Mesodermal cell (in vitro differentiated cells): Measurements from ENCODE around the gene DDX21.

ENCODE experiments used
- H3K27ac ChIP-seq: 2 replicates; pipeline ENCODE4 v1.7.0; 2013; ENCODE audit warnings: mild to moderate bottlenecking, low read depth, low read length, moderate library complexity; ENCODE audit not compliant: severe bottlenecking
- H3K36me3 ChIP-seq: 2 replicates; pipeline ENCODE4 v1.7.1; 2013; ENCODE audit warnings: mild to moderate bottlenecking, low read length, moderate library complexity; ENCODE audit not compliant: control insufficient read depth, insufficient read depth
- H3K4me1 ChIP-seq: one replicate; pipeline ENCODE4 v1.7.1; 2013; ENCODE audit warnings: mild to moderate bottlenecking, low read length; ENCODE audit not compliant: insufficient read depth, control insufficient read depth, poor library complexity, severe bottlenecking
- H3K4me3 ChIP-seq: 2 replicates; pipeline ENCODE4 v1.7.0; 2013; ENCODE audit warnings: low read length, control low read depth, mild to moderate bottlenecking; ENCODE audit not compliant: insufficient read depth, poor library complexity, severe bottlenecking; ENCODE audit errors: extremely low read depth
- H3K9me3 ChIP-seq: 2 replicates; pipeline ENCODE4 v1.7.1; 2013; ENCODE audit warnings: mild to moderate bottlenecking, low read length, moderate library complexity; ENCODE audit not compliant: control insufficient read depth
- WGBS, 2 experiments: methylation state at CpG; one replicate each; pipeline ENCODE4 v1.1.5; 2013; ENCODE audit warnings: missing lambda C conversion rate in 2 of 2; ENCODE audit not compliant: insufficient coverage in 2 of 2; 5-methylcytosine and 5-hydroxymethylcytosine counted together

Gene DDX21

DNA sequence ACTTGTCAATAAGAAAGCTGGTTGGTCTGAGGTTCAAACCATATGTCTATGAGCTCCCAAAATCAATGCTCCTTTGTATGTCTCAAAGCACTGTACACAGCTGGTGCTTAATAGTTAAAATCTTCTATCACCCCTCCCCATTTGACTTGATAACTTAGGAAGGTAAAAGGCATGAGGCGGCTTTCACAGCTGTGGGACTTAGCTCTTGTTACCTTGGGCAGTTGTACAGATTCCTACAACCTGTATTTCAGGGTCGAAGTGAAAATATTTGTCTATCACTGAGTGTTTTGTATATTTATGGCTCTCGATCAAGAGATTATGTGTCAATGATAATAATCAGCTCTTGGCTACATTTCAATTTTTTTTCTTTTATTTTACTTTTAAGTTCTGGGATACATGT is 31.6 kb downstream of the DDX21 start:
- H3K9me3 ChIP-seq = no peaks in the 10 kb centered on the region
- H3K4me1 ChIP-seq = peaks cover under 1% of the 10 kb centered on the region
- 86% methylated on average over 1 of the region's 3 CpGs; no CpG with 5 or more reads in 1 of the 2 experiments for WGBS, 2 experiments
- H3K36me3 ChIP-seq = peaks cover 46% of the 10 kb centered on the region
- no peak overlapping the region for H3K27ac ChIP-seq
- no peak overlapping the region for H3K4me3 ChIP-seq

GRCh38 chr10:68988530-68989316 is 32.8 kb downstream of the DDX21 start, which contains the start of gene KIFBP:
TSS of gene KIFBP (plus strand) at chr10:68988803. CDS start at chr10:68988833, 30 bp downstream.
- peaks cover 37% of the 10 kb centered on the region for H3K36me3 ChIP-seq
- H3K4me1 ChIP-seq = peaks cover 3% of the 10 kb centered on the region
- 0% methylated on average over 52 to 62 of the region's 62 CpGs for WGBS, 2 experiments
- H3K4me3 ChIP-seq = peak within 1 kb of the TSS; percentile 97
- peak within 1 kb of the TSS; percentile 80 for H3K27ac ChIP-seq
- H3K9me3 ChIP-seq = no peaks in the 10 kb centered on the region

DNA sequence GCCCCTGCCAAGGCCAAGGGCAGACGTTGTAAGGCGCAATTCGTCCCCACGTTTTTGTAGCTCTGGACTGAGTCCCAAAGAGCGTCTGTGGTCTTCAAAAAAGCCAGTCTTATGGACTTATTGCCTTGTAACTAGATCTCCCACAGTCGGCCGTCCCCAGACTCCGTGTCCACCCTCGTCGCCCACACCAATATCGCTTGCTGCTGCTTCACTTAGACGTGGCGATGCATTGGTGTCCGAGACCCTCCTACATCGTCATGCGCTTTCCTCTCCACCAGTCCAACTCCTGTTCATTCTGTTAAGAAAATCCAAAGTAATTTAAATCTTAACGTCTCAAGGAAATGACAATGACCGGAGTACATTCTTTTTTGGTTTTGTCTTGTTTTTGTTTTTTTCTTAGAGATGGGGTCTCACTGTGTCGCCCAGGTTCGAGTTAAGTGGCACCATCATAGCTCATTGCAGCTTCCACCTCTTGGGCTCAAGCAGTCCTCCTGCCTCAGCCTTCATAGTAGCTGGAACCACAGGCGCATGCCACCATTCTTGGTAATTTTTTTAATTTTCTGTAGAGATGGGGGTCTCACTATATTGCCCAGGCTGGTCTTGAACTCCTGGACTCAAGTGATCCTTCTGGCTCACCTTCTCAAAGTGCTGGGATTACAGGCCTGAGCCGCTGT is 33.5 kb downstream of the DDX21 start:
- Histone ChIP-seq H3K36me3 (peaks cover 30% of the 10 kb centered on the region), H3K27ac (peak overlapping the region; percentile 80)

DNA sequence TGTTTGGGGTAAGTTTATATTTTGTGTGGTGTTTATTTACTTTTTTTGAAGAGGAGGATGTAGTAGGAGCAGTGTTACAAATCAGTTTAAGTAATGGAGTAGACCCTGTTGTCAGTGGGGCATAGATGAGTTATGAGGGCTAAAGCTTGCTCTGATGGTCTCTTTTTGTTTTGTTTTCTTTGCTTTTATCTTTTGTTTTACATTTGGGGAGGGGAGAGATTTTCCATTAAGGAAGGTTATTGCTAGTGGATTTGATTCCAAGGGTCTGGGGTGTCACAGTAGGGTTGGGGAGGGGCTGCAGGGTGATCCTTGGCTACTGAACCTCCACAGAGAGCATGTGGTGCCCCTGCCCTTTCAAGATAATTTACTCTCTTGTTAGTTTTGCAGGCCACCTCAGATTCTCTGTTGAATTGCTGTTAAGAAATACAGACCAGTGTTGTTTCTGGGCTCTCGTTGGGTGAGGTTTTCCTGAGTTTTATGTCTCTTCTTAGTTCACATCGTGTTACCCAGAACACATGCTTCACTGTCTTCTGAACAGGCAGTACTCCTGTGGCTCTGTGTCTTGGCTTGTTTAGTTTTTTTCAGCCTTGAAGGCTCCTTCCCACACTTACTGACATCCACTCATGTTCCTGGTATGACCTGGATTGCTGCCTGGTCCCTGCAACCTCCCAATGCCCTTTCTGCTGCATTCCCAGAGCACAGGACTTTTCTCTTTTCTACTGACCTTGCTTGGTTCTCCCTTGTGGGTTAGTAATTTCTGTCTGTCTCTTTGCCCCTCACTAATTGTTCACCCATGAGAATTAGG is 36.9 kb downstream of the DDX21 start:
- Histone ChIP-seq H3K36me3 (peaks cover 21% of the 10 kb centered on the region), H3K4me3 (no peak overlapping the region), H3K4me1 (peaks cover 3% of the 10 kb centered on the region), H3K9me3 (no peaks in the 10 kb centered on the region), H3K27ac (no peak overlapping the region)
- 92 to 100% methylated on average over 1 to 2 of the region's 2 CpGs for WGBS, 2 experiments

More for the DNA sequence above, 33.5 kb downstream of the DDX21 start:
- Histone ChIP-seq H3K4me1 (peaks cover 3% of the 10 kb centered on the region), H3K9me3 (no peaks in the 10 kb centered on the region), H3K4me3 (peak overlapping the region; percentile 97)
- WGBS, 2 experiments = 21 to 32% methylated on average over 19 to 21 of the region's 22 CpGs

DNA sequence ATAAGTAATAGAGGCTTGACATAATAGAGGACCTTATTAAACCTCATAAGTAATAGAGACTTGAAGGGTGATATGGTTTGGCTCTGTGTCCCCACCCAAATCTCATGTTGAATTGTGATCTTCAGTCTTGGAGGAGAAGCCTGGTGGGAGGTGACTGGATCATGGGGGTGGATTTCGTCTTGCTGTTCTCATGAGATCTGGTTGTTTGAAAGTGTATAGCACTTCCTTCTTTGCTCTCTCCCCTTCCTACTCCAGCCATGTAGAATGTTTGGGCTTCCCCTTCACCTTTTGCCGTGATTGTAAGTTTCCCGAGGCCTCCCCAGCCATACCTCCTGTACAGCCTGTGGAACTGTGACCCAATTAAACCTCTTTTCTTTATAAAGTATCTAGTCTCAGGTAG is 41.2 kb downstream of the DDX21 start:
- Histone ChIP-seq H3K9me3 (no peaks in the 10 kb centered on the region), H3K27ac (no peak overlapping the region), H3K4me1 (peaks cover 3% of the 10 kb centered on the region), H3K4me3 (no peak overlapping the region), H3K36me3 (peaks cover 27% of the 10 kb centered on the region)
- no CpG with 5 or more reads among the region's 3 CpGs for WGBS, 2 experiments

- 80% methylated on average over 1 of the region's 1 CpG; no CpG with 5 or more reads in 1 of the 2 experiments for WGBS, 2 experiments
- Histone ChIP-seq H3K4me1 (no peaks in the 10 kb centered on the region), H3K36me3 (peaks cover 61% of the 10 kb centered on the region), H3K9me3 (no peaks in the 10 kb centered on the region), H3K4me3 (no peak overlapping the region), H3K27ac (no peak overlapping the region)
Observed at GRCh38 chr10:69004821-69005220, 48.9 kb downstream of the DDX21 start.

DNA sequence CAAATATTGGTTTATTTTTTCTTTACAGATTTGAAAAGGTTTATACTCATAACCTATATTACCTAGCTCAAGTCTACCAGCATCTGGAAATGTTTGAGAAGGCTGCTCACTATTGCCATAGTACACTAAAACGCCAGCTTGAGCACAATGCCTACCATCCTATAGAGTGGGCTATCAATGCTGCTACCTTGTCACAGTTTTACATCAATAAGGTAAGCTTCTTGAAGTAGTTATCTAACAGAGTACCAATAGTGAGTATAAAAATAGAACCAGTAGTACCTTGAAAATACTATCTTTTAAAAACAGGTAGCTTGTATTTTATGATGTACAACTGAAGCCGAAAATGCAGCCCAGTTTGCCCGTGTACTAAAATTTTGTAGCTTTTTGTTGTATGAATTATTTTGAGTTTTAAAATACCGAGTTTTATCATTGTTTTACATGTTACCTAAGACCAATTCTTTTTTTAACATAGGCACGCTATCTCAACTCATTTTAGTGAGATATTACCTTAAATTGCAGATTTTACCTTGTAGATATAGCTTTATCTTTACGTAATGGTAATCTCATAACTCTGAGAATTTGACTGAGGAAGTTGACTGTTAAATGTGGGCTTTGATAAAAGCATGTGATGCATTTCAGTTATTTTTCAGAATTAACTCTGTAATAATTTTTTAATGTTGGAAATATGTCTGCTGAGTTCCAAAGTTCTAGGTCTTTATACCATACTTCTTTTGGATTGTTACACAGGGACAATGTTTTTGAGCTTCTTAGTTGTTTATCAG is 49.9 kb downstream of the DDX21 start:
- Histone ChIP-seq H3K4me3 (no peak overlapping the region), H3K36me3 (peaks cover 64% of the 10 kb centered on the region), H3K27ac (no peak overlapping the region), H3K9me3 (no peaks in the 10 kb centered on the region), H3K4me1 (no peaks in the 10 kb centered on the region)
- 100% methylated on average over 1 of the region's 6 CpGs; no CpG with 5 or more reads in 1 of the 2 experiments for WGBS, 2 experiments

DNA sequence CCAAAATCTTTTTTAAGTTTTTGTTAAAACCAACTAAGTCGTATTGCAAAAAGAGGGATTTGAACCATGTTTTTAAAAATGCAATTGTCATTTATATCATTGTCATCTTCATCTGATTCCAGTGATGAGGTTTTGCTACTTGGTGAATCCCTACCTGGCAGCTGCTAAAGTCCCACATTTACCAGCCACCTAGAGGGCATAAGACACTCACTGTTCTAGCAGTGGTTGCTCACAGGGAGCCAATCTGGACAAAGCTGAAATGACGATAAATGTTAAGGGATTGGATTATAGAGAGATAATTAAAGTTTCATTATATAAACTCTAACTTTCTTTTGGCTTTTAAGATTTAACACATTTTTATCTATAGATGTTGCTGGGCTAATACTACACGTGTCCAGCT is 51.3 kb downstream of the DDX21 start:
- H3K36me3 ChIP-seq = peaks cover 69% of the 10 kb centered on the region
- no peaks in the 10 kb centered on the region for H3K4me1 ChIP-seq
- no peak overlapping the region for H3K27ac ChIP-seq
- H3K4me3 ChIP-seq = no peak overlapping the region
- no peaks in the 10 kb centered on the region for H3K9me3 ChIP-seq
- WGBS, 2 experiments = no CpG with 5 or more reads among the region's 3 CpGs

DNA sequence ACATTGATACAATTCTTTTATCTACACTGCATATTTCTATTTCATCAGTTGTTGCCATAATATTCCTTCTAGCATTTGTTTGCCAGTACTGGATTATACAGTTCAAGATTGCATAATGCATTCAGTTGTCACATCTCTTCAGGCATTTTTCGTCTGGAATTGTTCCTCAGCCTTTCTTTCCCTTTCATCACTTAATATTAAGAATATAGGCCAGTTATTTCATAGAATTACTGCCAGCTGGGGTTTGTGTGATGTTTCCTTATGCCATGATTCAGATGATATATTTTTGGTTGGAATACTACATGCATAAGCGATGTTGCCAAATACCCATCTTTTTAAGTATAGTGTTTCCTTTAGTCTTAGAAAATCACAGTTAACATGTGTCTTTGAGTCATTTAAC is 53.4 kb downstream of the DDX21 start:
- no peak overlapping the region for H3K27ac ChIP-seq

DNA sequence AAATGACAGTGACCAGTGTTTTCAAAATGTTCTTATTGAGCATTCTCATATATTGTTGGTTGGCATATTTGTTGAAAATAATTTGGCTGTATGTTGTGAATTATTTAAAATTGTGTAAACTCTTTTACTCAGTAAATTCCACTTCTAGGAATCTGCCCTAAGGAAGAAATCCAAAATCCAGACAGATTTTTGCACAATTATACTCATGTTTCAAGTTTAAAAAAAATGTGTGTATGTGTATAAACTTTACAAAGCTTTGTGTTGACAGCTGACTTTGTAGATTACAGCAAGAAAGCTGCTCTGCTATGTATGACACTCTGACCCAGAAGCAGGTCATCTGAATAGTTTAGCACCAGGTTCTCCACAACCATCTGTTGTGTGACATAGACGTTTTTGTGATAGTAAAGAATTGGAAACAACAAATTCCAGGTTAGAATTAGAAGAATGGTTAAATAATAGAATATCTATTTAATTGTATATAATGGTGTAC is 54.2 kb downstream of the DDX21 start:
- H3K4me3 ChIP-seq = no peak overlapping the region
- H3K9me3 ChIP-seq = no peaks in the 10 kb centered on the region
- H3K4me1 ChIP-seq = no peaks in the 10 kb centered on the region
- H3K36me3 ChIP-seq = peaks cover 79% of the 10 kb centered on the region
- no CpG with 5 or more reads among the region's 1 CpG for WGBS, 2 experiments
- no peak overlapping the region for H3K27ac ChIP-seq

More for the DNA sequence above, 53.4 kb downstream of the DDX21 start:
- no peaks in the 10 kb centered on the region for H3K4me1 ChIP-seq
- H3K9me3 ChIP-seq = no peaks in the 10 kb centered on the region
- 100% methylated on average over 1 of the region's 2 CpGs; no CpG with 5 or more reads in 1 of the 2 experiments for WGBS, 2 experiments
- H3K36me3 ChIP-seq = peaks cover 81% of the 10 kb centered on the region
- no peak overlapping the region for H3K4me3 ChIP-seq
